SK-N-SH (cell line): ENCODE data around the gene C16orf74. TPM values are rescaled to one million over a fixed set of nuclear protein-coding genes. Genes with fewer than 3 reads are reported as not detected.

ENCODE experiments used
- CTCF ChIA-PET: fragments of 300-600, 350-600 bp; formaldehyde crosslinking; extraction: SDS; loops from one replicate; lab custom pipeline; 2021; lab: Yijun Ruan, JAX
- POLR2A ChIA-PET: fragments of 350-600 bp; sonication (Branson Sonifier 250); formaldehyde crosslinking; extraction: SDS; loops from one replicate; lab custom pipeline; 2020; ENCODE audit warnings: antibody characterized with exemption, inconsistent platforms; lab: Yijun Ruan, JAX
- DNase-seq: peaks from one replicate; pipeline ENCODE4 v3.0.0; 2012
- H2AFZ ChIP-seq: fragments of 200-600 bp; sonication (generic); 2 replicates; pipeline ENCODE4 v1.8.1; 2016; ENCODE audit warnings: antibody characterized with exemption, mild to moderate bottlenecking, low read depth
- H3F3A ChIP-seq: fragments of 200-600 bp; sonication (generic); replicated peaks from 2 replicates; pipeline ENCODE3; 2016; ENCODE audit warnings: antibody characterized with exemption, mild to moderate bottlenecking; ENCODE audit not compliant: insufficient read depth
- H3K27ac ChIP-seq, 2 experiments: fragments of 200-500 bp in 1 of 2; fragments of 200-600 bp in 1 of 2; sonication (Bioruptor generic) in 1 of 2; sonication (generic), shearing (Covaris generic) in 1 of 2; 2 replicates each; pipeline versions ENCODE4 v1.5.1 to v1.6.1; 2014 to 2016; ENCODE audit warnings: low read depth in 2 of 2, inconsistent platforms in 1 of 2, low read length in 1 of 2, mild to moderate bottlenecking in 1 of 2, mixed read lengths in 1 of 2
- H3K27me3 ChIP-seq: fragments of 200-600 bp; sonication (generic), shearing (Covaris generic); 2 replicates; pipeline ENCODE4 v1.6.1; 2016; ENCODE audit warnings: mixed run types; ENCODE audit not compliant: insufficient read depth
- H3K36me3 ChIP-seq, 2 experiments: fragments of 200-500 bp in 1 of 2; fragments of 200-600 bp in 1 of 2; sonication (Bioruptor generic) in 1 of 2; sonication (generic) in 1 of 2; replicated peaks in 1 of 2; 2 replicates each; pipeline versions ENCODE3 to v1.5.1; 2014 to 2016; ENCODE audit warnings: low read length in 1 of 2, mild to moderate bottlenecking in 1 of 2; ENCODE audit not compliant: insufficient read depth in 2 of 2, control insufficient read depth in 1 of 2
- H3K4me1 ChIP-seq, 2 experiments: fragments of 200-500 bp in 1 of 2; fragments of 200-600 bp in 1 of 2; sonication (Bioruptor generic) in 1 of 2; sonication (generic), shearing (Covaris generic) in 1 of 2; 2 replicates each; pipeline versions ENCODE4 v1.5.1 to v1.6.1; 2014 to 2016; ENCODE audit warnings: low read depth in 1 of 2, low read length in 1 of 2, mixed run types in 1 of 2; ENCODE audit not compliant: insufficient read depth in 2 of 2, control insufficient read depth in 1 of 2
- H3K4me2 ChIP-seq: fragments of 200-600 bp; sonication (generic), shearing (Covaris generic); 2 replicates; pipeline ENCODE4 v1.6.1; 2017; ENCODE audit warnings: mixed run types
- H3K4me3 ChIP-seq, 2 experiments: fragments of 200-500 bp in 1 of 2; fragments of 200-600 bp in 1 of 2; sonication (Bioruptor generic) in 1 of 2; sonication (generic), shearing (Covaris generic) in 1 of 2; 2 replicates each; pipeline versions ENCODE4 v1.5.1 to v1.8.1; 2014 to 2016; ENCODE audit warnings: low read depth in 2 of 2, inconsistent platforms in 1 of 2, low read length in 1 of 2, mild to moderate bottlenecking in 1 of 2, mixed read lengths in 1 of 2, moderate library complexity in 1 of 2
- H3K79me2 ChIP-seq: fragments of 200-600 bp; sonication (generic); 2 replicates; pipeline ENCODE4 v1.8.1; 2017; ENCODE audit warnings: mild to moderate bottlenecking; ENCODE audit not compliant: insufficient read depth
- H3K9ac ChIP-seq: fragments of 200-600 bp; sonication (generic); 2 replicates; pipeline ENCODE4 v1.6.1; 2017; ENCODE audit warnings: mixed run types
- H3K9me2 ChIP-seq: fragments of 200-600 bp; sonication (generic); 2 replicates; pipeline ENCODE4 v1.6.1; 2017; ENCODE audit warnings: mixed run types
- H3K9me3 ChIP-seq: fragments of 200-600 bp; sonication (generic); 2 replicates; pipeline ENCODE4 v1.6.1; 2017; ENCODE audit warnings: mixed run types, mild to moderate bottlenecking, moderate library complexity
- H4K20me1 ChIP-seq: fragments of 200-600 bp; sonication (generic); 2 replicates; pipeline ENCODE4 v1.6.1; 2017; ENCODE audit warnings: mild to moderate bottlenecking, mixed run types; ENCODE audit not compliant: insufficient read depth
- CHD2 ChIP-seq: fragments of 150-350 bp; IDR thresholded peaks from 2 replicates; pipeline ENCODE4 v1.6.1; 2018; ENCODE audit warnings: low read length; ENCODE audit not compliant: partially characterized antibody
- CTCF ChIP-seq: fragments of 200-600 bp; sonication (generic); IDR thresholded peaks from 2 replicates; pipeline ENCODE4 v1.6.1; 2017; ENCODE audit warnings: antibody characterized with exemption, mild to moderate bottlenecking, moderate library complexity
- ELF1 ChIP-seq: IDR thresholded peaks from 2 replicates; pipeline ENCODE4 v1.4.0; 2012
- FOXM1 ChIP-seq: IDR thresholded peaks from 2 replicates; pipeline ENCODE4 v1.4.0; 2012; ENCODE audit warnings: low read depth, mild to moderate bottlenecking
- GATA2 ChIP-seq: sonication (generic); formaldehyde crosslinking; IDR thresholded peaks from 2 replicates; pipeline ENCODE4 v1.5.0; 2020; ENCODE audit warnings: mild to moderate bottlenecking, missing genetic modification reagents
- JUND ChIP-seq: IDR thresholded peaks from 2 replicates; pipeline ENCODE4 v1.4.0; 2012
- MEF2A ChIP-seq: IDR thresholded peaks from 2 replicates; pipeline ENCODE4 v1.4.0; 2012; ENCODE audit warnings: low read depth, borderline replicate concordance
- MXI1 ChIP-seq: IDR thresholded peaks from 2 replicates; pipeline ENCODE4 v1.6.1; 2012; ENCODE audit warnings: mild to moderate bottlenecking, low read depth, low read length, improper control_type of control experiment
- NFIC ChIP-seq: IDR thresholded peaks from 2 replicates; pipeline ENCODE4 v1.4.0; 2012; ENCODE audit warnings: borderline replicate concordance
- NRF1 ChIP-seq: IDR thresholded peaks from 2 replicates; pipeline ENCODE4 v1.6.1; 2012; ENCODE audit warnings: low read depth, mild to moderate bottlenecking, low read length
- RAD21 ChIP-seq: IDR thresholded peaks from 2 replicates; pipeline ENCODE4 v1.6.1; 2012; ENCODE audit warnings: mild to moderate bottlenecking, low read length
- REST ChIP-seq: IDR thresholded peaks from 2 replicates; pipeline ENCODE4 v1.6.1; 2012; ENCODE audit warnings: mild to moderate bottlenecking, low read depth, low read length, moderate library complexity
- RFX5 ChIP-seq: IDR thresholded peaks from 2 replicates; pipeline ENCODE4 v1.6.1; 2012; ENCODE audit warnings: mild to moderate bottlenecking, improper control_type of control experiment, low read length
- RXRA ChIP-seq: IDR thresholded peaks from 2 replicates; pipeline ENCODE4 v1.4.0; 2012; ENCODE audit warnings: low read depth, mild to moderate bottlenecking, borderline replicate concordance
- SMC3 ChIP-seq: IDR thresholded peaks from 2 replicates; pipeline ENCODE4 v1.6.1; 2012; ENCODE audit warnings: low read depth, low read length, improper control_type of control experiment
- TAF1 ChIP-seq: IDR thresholded peaks from 2 replicates; pipeline ENCODE4 v1.6.1; 2012; ENCODE audit warnings: low read depth, mild to moderate bottlenecking, low read length, moderate library complexity, borderline replicate concordance
- TCF12 ChIP-seq: IDR thresholded peaks from 2 replicates; pipeline ENCODE4 v1.4.0; 2012
- TEAD4 ChIP-seq: IDR thresholded peaks from 2 replicates; pipeline ENCODE4 v1.4.0; 2012; ENCODE audit warnings: mild to moderate bottlenecking, borderline replicate concordance; ENCODE audit not compliant: insufficient read depth
- USF1 ChIP-seq: IDR thresholded peaks from 2 replicates; pipeline ENCODE4 v1.4.0; 2012; ENCODE audit warnings: low read depth, borderline replicate concordance
- USF2 ChIP-seq: fragments of 150-350 bp; IDR thresholded peaks from 2 replicates; pipeline ENCODE4 v1.6.1; 2017; ENCODE audit warnings: antibody characterized with exemption, low read length, low read depth, borderline replicate concordance
- WGBS: methylation state at CpG from one replicate; pipeline ENCODE4 v1.1.6; 2017; ENCODE audit warnings: low lambda C conversion rate; 5-methylcytosine and 5-hydroxymethylcytosine counted together
- polyA plus RNA-seq, 3 experiments: library from polyadenylated mRNA; depleted of rRNA; stranded (reverse); fragments of >200 nt; gene quantifications; 2 replicates each; pipeline ENCODE4 v1.2.3, GENCODE V29; 2012

Gene C16orf74
- polyA plus RNA-seq, 1 of the 3 experiments (the other 2 are of a cell fraction) = 27.2 TPM

- TF ChIP-seq RFX5 (no peak), MEF2A (no peak), JUND (no peak), USF2 (no peak), TCF12 (no peak), USF1 (no peak), RAD21 (no peak), ELF1 (no peak), TAF1 (no peak), MXI1 (no peak), CHD2 (no peak), FOXM1 (no peak), CTCF (no peak), SMC3 (no peak), REST (no peak), GATA2 (no peak), RXRA (no peak), NFIC (no peak), NRF1 (no peak), TEAD4 (no peak)
- TF ChIP-seq, all 33 proteins: peak for 0
- CTCF ChIA-PET = interaction anchor here (1.1 to 6.6 kb wide), 10 partner anchors 11 to 441 kb away, joined by 3 to 138 read pairs (median 9); no protein-coding TSS in a partner anchor
- peaks cover 0 to 17% of the 10 kb centered on the region in 2 experiments; a peak in 1 of 4 replicates for H3K4me1 ChIP-seq
- POLR2A ChIA-PET = no interaction called here
- no peak overlapping the region for H3K4me2 ChIP-seq
- H3K27me3 ChIP-seq = no peaks in the 10 kb centered on the region
- no peak for DNase-seq
- H3K9me3 ChIP-seq = no peaks in the 10 kb centered on the region
- no peak overlapping the region for H2AFZ ChIP-seq
- H3K9me2 ChIP-seq = no peaks in the 10 kb centered on the region
- no peak overlapping the region for H3K9ac ChIP-seq
- H4K20me1 ChIP-seq = peaks cover 22% of the 10 kb centered on the region
- 0 out of 4 replicates have a peak overlapping the region, but pooled peaks of 1 of the 2 experiments have one; percentile 12 for H3K27ac ChIP-seq
- no peak overlapping the region for H3K4me3 ChIP-seq
- H3K79me2 ChIP-seq = no peaks in the 10 kb centered on the region; the same call in 1 of the 2 replicates
- peaks cover 0 to 3% of the 10 kb centered on the region in 2 experiments for H3K36me3 ChIP-seq
- 88% methylated on average over 9 of the region's 9 CpGs for WGBS
- H3F3A ChIP-seq = peaks cover 10% of the 10 kb centered on the region
These were observed 34.7 kb downstream of the C16orf74 start for GRCh38 chr16:85716022-85716679.
